H9 (cell line): ENCODE results near the gene KCTD4. TPM values are rescaled to one million over a fixed set of nuclear protein-coding genes. Genes with fewer than 3 reads are reported as not detected.

ENCODE experiments used
- DNase-seq: peaks from one replicate; pipeline ENCODE4 v3.0.0-alpha.2; 2017
- H2AFZ ChIP-seq: one replicate; pipeline ENCODE4 v1.6.1; 2013; ENCODE audit warnings: mild to moderate bottlenecking, low read length, control low read depth, moderate library complexity
- H2AK5ac ChIP-seq: 2 replicates; pipeline ENCODE4 v1.6.1; 2013; ENCODE audit warnings: low read length, control low read depth, mixed read lengths; ENCODE audit not compliant: insufficient read length
- H2BK120ac ChIP-seq: one replicate; pipeline ENCODE4 v1.6.1; 2013; ENCODE audit warnings: low read depth, mild to moderate bottlenecking, low read length, control low read depth, inconsistent platforms; ENCODE audit not compliant: poor library complexity, severe bottlenecking
- H2BK12ac ChIP-seq: 2 replicates; pipeline ENCODE4 v1.6.1; 2013; ENCODE audit warnings: low read length, control low read depth, mixed read lengths, low read depth; ENCODE audit not compliant: insufficient read length
- H2BK15ac ChIP-seq: 2 replicates; pipeline ENCODE4 v1.6.1; 2013; ENCODE audit warnings: low read depth, low read length, control low read depth
- H2BK20ac ChIP-seq: one replicate; pipeline ENCODE4 v1.6.1; 2013; ENCODE audit warnings: low read depth, mild to moderate bottlenecking, low read length, control low read depth, inconsistent platforms; ENCODE audit not compliant: poor library complexity, severe bottlenecking
- H2BK5ac ChIP-seq: 2 replicates; pipeline ENCODE4 v1.6.1; 2013; ENCODE audit warnings: low read length, control low read depth, mixed read lengths; ENCODE audit not compliant: insufficient read length
- H3K14ac ChIP-seq: 2 replicates; pipeline ENCODE4 v1.6.1; 2013; ENCODE audit warnings: low read length, control low read depth; ENCODE audit not compliant: insufficient read depth
- H3K18ac ChIP-seq: 2 replicates; pipeline ENCODE4 v1.6.1; 2013; ENCODE audit warnings: low read depth, mild to moderate bottlenecking, mixed read lengths, low read length, control low read depth; ENCODE audit not compliant: insufficient read length
- H3K23ac ChIP-seq: 2 replicates; pipeline ENCODE4 v1.6.1; 2013; ENCODE audit warnings: low read length, control low read depth, mixed read lengths, low read depth; ENCODE audit not compliant: insufficient read length
- H3K23me2 ChIP-seq: 2 replicates; pipeline ENCODE4 v1.6.1; 2013; ENCODE audit warnings: low read depth, mild to moderate bottlenecking, mixed read lengths, low read length, control low read depth; ENCODE audit not compliant: insufficient read length, poor library complexity, severe bottlenecking
- H3K27ac ChIP-seq: 2 replicates; pipeline ENCODE4 v1.5.1; 2013; ENCODE audit warnings: low read length, control low read depth, mixed read lengths, low read depth; ENCODE audit not compliant: insufficient read length
- H3K27me3 ChIP-seq: 2 replicates; pipeline ENCODE4 v1.6.1; 2013; ENCODE audit warnings: low read length, control low read depth, inconsistent platforms; ENCODE audit not compliant: insufficient read depth
- H3K4ac ChIP-seq: 2 replicates; pipeline ENCODE4 v1.6.1; 2013; ENCODE audit warnings: low read depth, mild to moderate bottlenecking, control low read depth, inconsistent platforms, low read length, moderate library complexity
- H3K4me1 ChIP-seq: 2 replicates; pipeline ENCODE4 v1.6.1; 2013; ENCODE audit warnings: low read length, control low read depth, inconsistent platforms; ENCODE audit not compliant: insufficient read depth
- H3K4me2 ChIP-seq: 2 replicates; pipeline ENCODE4 v1.6.1; 2013; ENCODE audit warnings: low read length, control low read depth, mixed read lengths; ENCODE audit not compliant: insufficient read length, insufficient read depth
- H3K56ac ChIP-seq: 2 replicates; pipeline ENCODE4 v1.6.1; 2013; ENCODE audit warnings: low read depth, mild to moderate bottlenecking, mixed read lengths, low read length, control low read depth; ENCODE audit not compliant: insufficient read length
- H3K79me1 ChIP-seq: 2 replicates; pipeline ENCODE4 v1.6.1; 2013; ENCODE audit warnings: low read depth, mild to moderate bottlenecking, moderate library complexity, low read length, control low read depth, inconsistent platforms; ENCODE audit not compliant: insufficient read depth, poor library complexity, severe bottlenecking
- H3K79me2 ChIP-seq: 2 replicates; pipeline ENCODE4 v1.6.1; 2013; ENCODE audit warnings: low read length, control low read depth, inconsistent platforms; ENCODE audit not compliant: insufficient read depth
- H3K9ac ChIP-seq: 2 replicates; pipeline ENCODE4 v1.6.1; 2013; ENCODE audit warnings: low read length, control low read depth, mixed read lengths; ENCODE audit not compliant: insufficient read length; ENCODE audit errors: extremely low read depth
- H3K9me3 ChIP-seq: one replicate; pipeline ENCODE4 v1.6.1; 2013; ENCODE audit warnings: low read depth, low read length, inconsistent platforms; ENCODE audit not compliant: control insufficient read depth
- H3T11ph ChIP-seq: one replicate; pipeline ENCODE4 v1.6.1; 2013; ENCODE audit warnings: mild to moderate bottlenecking, low read length, control low read depth, inconsistent platforms
- H4K20me1 ChIP-seq: one replicate; pipeline ENCODE4 v1.6.1; 2013; ENCODE audit not compliant: control insufficient read depth, insufficient read length, insufficient read depth
- H4K5ac ChIP-seq: 2 replicates; pipeline ENCODE4 v1.6.1; 2013; ENCODE audit warnings: low read depth, mild to moderate bottlenecking, mixed read lengths, low read length, control low read depth; ENCODE audit not compliant: insufficient read length
- H4K8ac ChIP-seq: replicated peaks from 2 replicates; pipeline ENCODE4 v1.6.1; 2013; ENCODE audit warnings: low read length, control low read depth, mixed read lengths, low read depth; ENCODE audit not compliant: insufficient read length
- H4K91ac ChIP-seq: 2 replicates; pipeline ENCODE4 v1.6.1; 2013; ENCODE audit warnings: low read depth, mild to moderate bottlenecking, moderate library complexity, mixed read lengths, low read length, control low read depth; ENCODE audit not compliant: insufficient read length
- H3K27ac Mint-ChIP-seq, 3 experiments: 2 replicates in 2 of 3; 3 replicates in 1 of 3; pipeline ENCODE4 v1.8.0; 2020 to 2021; ENCODE audit warnings: mixed read lengths in 3 of 3, mild to moderate bottlenecking in 1 of 3, moderate library complexity in 1 of 3
- H3K27me3 Mint-ChIP-seq: 2 replicates; pipeline ENCODE4 v1.8.0; 2021; ENCODE audit warnings: low read depth, mild to moderate bottlenecking, moderate library complexity, mixed read lengths
- H3K36me3 Mint-ChIP-seq, 3 experiments: 2 replicates in 2 of 3; 3 replicates in 1 of 3; pipeline ENCODE4 v1.8.0; 2020 to 2021; ENCODE audit warnings: low read depth in 3 of 3, mixed read lengths in 3 of 3; ENCODE audit not compliant: insufficient read depth in 1 of 3
- H3K4me1 Mint-ChIP-seq, 2 experiments: 2 replicates each; pipeline ENCODE4 v1.8.0; 2020; ENCODE audit warnings: mixed read lengths in 2 of 2
- H3K4me3 Mint-ChIP-seq, 2 experiments: 2 replicates in 1 of 2; 3 replicates in 1 of 2; pipeline ENCODE4 v1.8.0; 2020 to 2021; ENCODE audit warnings: mild to moderate bottlenecking in 2 of 2, mixed read lengths in 2 of 2, moderate library complexity in 1 of 2
- H3K9me3 Mint-ChIP-seq, 2 experiments: 2 replicates in 1 of 2; 3 replicates in 1 of 2; pipeline ENCODE4 v1.8.0; 2020; ENCODE audit warnings: mild to moderate bottlenecking in 2 of 2, mixed read lengths in 2 of 2, moderate library complexity in 1 of 2
- WGBS: extraction: QIAGEN DNeasy Blood & Tissue Kit; methylation state at CpG from one replicate; pipeline ENCODE4 v1.1.7; 2013; ENCODE audit warnings: missing lambda C conversion rate, low lambda C conversion rate, mixed read lengths; ENCODE audit not compliant: insufficient read length; ENCODE audit errors: extremely low coverage; 5-methylcytosine and 5-hydroxymethylcytosine counted together
- total RNA-seq: library from RNA; stranded (reverse); gene quantifications from 2 replicates; pipeline ENCODE4 v1.2.1, GENCODE V29; 2021
- TF ChIP-seq, protein P1 (sequence below): fragments of 200-600 bp; sonication (generic); conservative IDR thresholded peaks from 3 replicates; pipeline ENCODE4 v1.8.0; 2021; ENCODE audit warnings: antibody characterized with exemption, mild to moderate bottlenecking

Gene KCTD4
- total RNA-seq, 1 experiment from 2014 or later: not detected

DNA sequence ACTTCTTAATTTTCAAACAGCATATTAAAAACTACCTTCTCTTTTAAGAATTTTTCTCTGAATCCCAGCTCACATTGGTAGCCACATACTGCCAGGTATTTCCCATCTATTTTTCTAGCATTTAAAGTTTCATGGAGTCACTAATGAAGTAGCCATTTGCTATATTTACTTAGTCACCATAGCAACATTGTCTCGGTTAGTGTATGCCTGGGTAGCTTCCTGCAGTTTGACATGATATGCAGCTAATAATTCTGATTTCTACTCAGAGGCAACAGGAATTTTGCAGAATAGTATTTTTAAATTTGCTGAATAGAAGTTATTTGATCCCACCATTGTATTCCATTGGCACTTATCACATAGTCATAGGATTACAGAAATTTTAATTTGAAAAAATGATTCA, 30.9 kb upstream of the KCTD4 start:
- H2AFZ ChIP-seq: no peak overlapping the region
- no peak overlapping the region for H4K5ac ChIP-seq
- no peak overlapping the region for H3T11ph ChIP-seq
- no peaks in the 10 kb centered on the region for H4K20me1 ChIP-seq
- H3K27me3 ChIP-seq: no peaks in the 10 kb centered on the region
- Mint-ChIP-seq H3K4me1 (0 out of 4 replicates have a peak, but pooled peaks cover 0 to 3% of the 10 kb centered on the region in 2 experiments), H3K27ac (0 out of 7 replicates have a peak overlapping the region, but pooled peaks have one; percentile 14 to 32 (median 31)), H3K9me3 (no peaks in the 10 kb centered on the region), H3K27me3 (no peaks in the 10 kb centered on the region), H3K36me3 (peaks cover 0 to 3% (median 0%) of the 10 kb centered on the region in 3 experiments; a peak in 1 of 7 replicates), H3K4me3 (no peak overlapping the region)
- no peak overlapping the region for H4K8ac ChIP-seq
- no peak overlapping the region for H3K14ac ChIP-seq
- no peak overlapping the region for H3K27ac ChIP-seq
- no peaks in the 10 kb centered on the region for H3K79me1 ChIP-seq
- no peak overlapping the region for H2BK5ac ChIP-seq
- H3K9me3 ChIP-seq: no peaks in the 10 kb centered on the region
- H2AK5ac ChIP-seq: no peak overlapping the region
- H3K4me2 ChIP-seq: no peak overlapping the region
- TF ChIP-seq, protein P1, sequence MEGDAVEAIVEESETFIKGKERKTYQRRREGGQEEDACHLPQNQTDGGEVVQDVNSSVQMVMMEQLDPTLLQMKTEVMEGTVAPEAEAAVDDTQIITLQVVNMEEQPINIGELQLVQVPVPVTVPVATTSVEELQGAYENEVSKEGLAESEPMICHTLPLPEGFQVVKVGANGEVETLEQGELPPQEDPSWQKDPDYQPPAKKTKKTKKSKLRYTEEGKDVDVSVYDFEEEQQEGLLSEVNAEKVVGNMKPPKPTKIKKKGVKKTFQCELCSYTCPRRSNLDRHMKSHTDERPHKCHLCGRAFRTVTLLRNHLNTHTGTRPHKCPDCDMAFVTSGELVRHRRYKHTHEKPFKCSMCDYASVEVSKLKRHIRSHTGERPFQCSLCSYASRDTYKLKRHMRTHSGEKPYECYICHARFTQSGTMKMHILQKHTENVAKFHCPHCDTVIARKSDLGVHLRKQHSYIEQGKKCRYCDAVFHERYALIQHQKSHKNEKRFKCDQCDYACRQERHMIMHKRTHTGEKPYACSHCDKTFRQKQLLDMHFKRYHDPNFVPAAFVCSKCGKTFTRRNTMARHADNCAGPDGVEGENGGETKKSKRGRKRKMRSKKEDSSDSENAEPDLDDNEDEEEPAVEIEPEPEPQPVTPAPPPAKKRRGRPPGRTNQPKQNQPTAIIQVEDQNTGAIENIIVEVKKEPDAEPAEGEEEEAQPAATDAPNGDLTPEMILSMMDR: no peak
- DNase-seq: no peak
- no peaks in the 10 kb centered on the region for H3K23me2 ChIP-seq
- H3K56ac ChIP-seq: no peak overlapping the region
- H3K23ac ChIP-seq: no peak overlapping the region
- WGBS: no CpG with 5 or more reads among the region's 1 CpG
- H2BK12ac ChIP-seq: no peak overlapping the region
- no peaks in the 10 kb centered on the region for H3K4me1 ChIP-seq
- H3K4ac ChIP-seq: no peak overlapping the region
- H2BK20ac ChIP-seq: no peak overlapping the region
- no peaks in the 10 kb centered on the region for H3K79me2 ChIP-seq
- no peak overlapping the region for H3K9ac ChIP-seq
- no peak overlapping the region for H2BK15ac ChIP-seq
- no peak overlapping the region for H4K91ac ChIP-seq
- H3K18ac ChIP-seq: no peak overlapping the region
- H2BK120ac ChIP-seq: no peak overlapping the region
